PC-9 (cell line): ENCODE measurements around the gene TOR1B. TPM values are rescaled to one million over a fixed set of nuclear protein-coding genes. Genes with fewer than 3 reads are reported as not detected.

Experiments used
- BruUV-seq: library from RNA; stranded (reverse); fragments of 400-500 nt; replicated peaks from 2 replicates; lab custom pipeline; 2021; lab: Mats Ljungman, UMichigan
- CTCF ChIA-PET: fragments of 300-600 bp; sonication (Branson Sonifier 250); formaldehyde crosslinking; loops from one replicate; lab custom pipeline; 2022; ENCODE audit warnings: antibody characterized with exemption; lab: Charles Lee
- POLR2A ChIA-PET: fragments of 300-600 bp; sonication (Branson Sonifier 250); formaldehyde crosslinking; loops from one replicate; lab custom pipeline; 2022; ENCODE audit warnings: antibody characterized with exemption; ENCODE audit not compliant: unreplicated experiment; lab: Charles Lee
- DNase-seq, 2 experiments: peaks; one replicate each; pipeline versions ENCODE4 v3.0.0 to v3.0.0-alpha.2; 2015 to 2022; ENCODE audit warnings: mixed read lengths in 1 of 2
- H2AFZ ChIP-seq: fragments of 200-600 bp; sonication (generic); 2 replicates; pipeline ENCODE4 v1.8.1; 2017; ENCODE audit warnings: antibody characterized with exemption
- H3F3A ChIP-seq: fragments of 200-600 bp; sonication (generic); 2 replicates; pipeline ENCODE4 v1.8.1; 2017; ENCODE audit warnings: antibody characterized with exemption, mild to moderate bottlenecking, low read depth; ENCODE audit not compliant: insufficient read depth
- H3K27ac ChIP-seq: fragments of 200-600 bp; sonication (generic); 2 replicates; pipeline ENCODE4 v1.6.1; 2016; ENCODE audit warnings: mixed run types
- H3K27me3 ChIP-seq: fragments of 200-600 bp; sonication (generic); 2 replicates; pipeline ENCODE4 v1.6.1; 2016; ENCODE audit warnings: low read depth, mixed run types; ENCODE audit not compliant: insufficient read depth
- H3K36me3 ChIP-seq: fragments of 200-600 bp; sonication (generic); 2 replicates; pipeline ENCODE4 v1.6.1; 2016; ENCODE audit warnings: low read depth, mixed run types
- H3K4me1 ChIP-seq: fragments of 200-600 bp; sonication (generic); replicated peaks from 2 replicates; pipeline ENCODE4 v1.6.1; 2016; ENCODE audit warnings: mixed run types; ENCODE audit not compliant: insufficient read depth
- H3K4me2 ChIP-seq: fragments of 200-600 bp; sonication (generic); 2 replicates; pipeline ENCODE4 v1.6.1; 2017; ENCODE audit warnings: mixed run types
- H3K4me3 ChIP-seq: fragments of 200-600 bp; sonication (generic); 2 replicates; pipeline ENCODE4 v1.6.1; 2016; ENCODE audit warnings: mixed run types
- H3K79me2 ChIP-seq: fragments of 200-600 bp; sonication (generic); 2 replicates; pipeline ENCODE4 v1.6.1; 2017; ENCODE audit warnings: low read depth, mixed run types
- H3K9me2 ChIP-seq: fragments of 200-600 bp; sonication (generic); 2 replicates; pipeline ENCODE4 v1.8.1; 2017; ENCODE audit warnings: mild to moderate bottlenecking; ENCODE audit not compliant: insufficient read depth
- H3K9me3 ChIP-seq: fragments of 200-600 bp; sonication (generic); 2 replicates; pipeline ENCODE4 v1.8.1; 2016; ENCODE audit warnings: low read depth; ENCODE audit not compliant: insufficient read depth
- H4K20me1 ChIP-seq: fragments of 200-600 bp; sonication (generic); 2 replicates; pipeline ENCODE4 v1.8.1; 2017; ENCODE audit not compliant: insufficient read depth
- EZH2 ChIP-seq: fragments of 200-600 bp; sonication (generic); IDR thresholded peaks from 2 replicates; pipeline ENCODE4 v1.8.0; 2017; ENCODE audit warnings: antibody characterized with exemption, low read depth
- intact Hi-C: fragments of 100-400 bp; cut with micrococcal nuclease; formaldehyde crosslinking; loops from one replicate; pipeline ENCODE4 v1.10.0; 2022; ENCODE audit not compliant: unreplicated experiment
- total RNA-seq: library from RNA; stranded (reverse); gene quantifications from 2 replicates; pipeline ENCODE4 v1.2.3, GENCODE V29; 2021
- TF ChIP-seq, protein P1 (sequence below): fragments of 200-600 bp; sonication (generic); conservative IDR thresholded peaks from 2 replicates; pipeline ENCODE4 v1.6.1; 2017; ENCODE audit warnings: mixed run types, antibody characterized with exemption, mild to moderate bottlenecking, moderate library complexity

The TOR1B gene
- total RNA-seq, 1 experiment from 2014 or later = 26.5 TPM

DNA sequence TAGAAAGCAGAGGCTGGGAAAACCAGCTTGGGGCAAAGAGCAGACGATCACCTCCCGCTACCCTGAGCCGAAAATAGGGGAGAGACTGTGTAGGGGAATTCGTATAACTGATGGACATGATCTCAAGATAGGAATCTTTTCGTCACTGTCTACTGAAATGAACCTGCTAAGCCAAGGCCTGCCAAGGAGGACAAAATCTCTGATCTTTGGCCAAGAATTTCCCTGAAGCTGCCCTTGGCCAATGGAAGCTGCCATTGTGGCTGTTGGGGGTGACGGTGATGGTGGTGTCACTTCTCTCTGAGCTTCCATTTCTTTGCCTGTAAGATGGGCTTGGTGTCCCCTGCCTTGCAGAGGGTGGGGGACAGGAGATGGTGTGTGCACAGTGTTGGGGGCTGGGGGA lies 46.8 kb upstream of the TOR1B start:
- intact Hi-C loops = loop anchor here (10.0 kb wide), 1 partner anchor 271 kb away; no protein-coding TSS in a partner anchor
- Histone ChIP-seq H4K20me1 (no peaks in the 10 kb centered on the region), H3K27ac (no peak overlapping the region), H3K9me2 (no peaks in the 10 kb centered on the region), H2AFZ (no peak overlapping the region), H3K36me3 (no peaks in the 10 kb centered on the region), H3K9me3 (no peaks in the 10 kb centered on the region), H3K27me3 (no peaks in the 10 kb centered on the region), H3F3A (peaks cover 22% of the 10 kb centered on the region), H3K4me2 (no peak overlapping the region), H3K4me1 (peaks cover 58% of the 10 kb centered on the region), H3K4me3 (no peak overlapping the region), H3K79me2 (peaks cover 16% of the 10 kb centered on the region)
- TF ChIP-seq EZH2 = no peak
- TF ChIP-seq, protein P1, sequence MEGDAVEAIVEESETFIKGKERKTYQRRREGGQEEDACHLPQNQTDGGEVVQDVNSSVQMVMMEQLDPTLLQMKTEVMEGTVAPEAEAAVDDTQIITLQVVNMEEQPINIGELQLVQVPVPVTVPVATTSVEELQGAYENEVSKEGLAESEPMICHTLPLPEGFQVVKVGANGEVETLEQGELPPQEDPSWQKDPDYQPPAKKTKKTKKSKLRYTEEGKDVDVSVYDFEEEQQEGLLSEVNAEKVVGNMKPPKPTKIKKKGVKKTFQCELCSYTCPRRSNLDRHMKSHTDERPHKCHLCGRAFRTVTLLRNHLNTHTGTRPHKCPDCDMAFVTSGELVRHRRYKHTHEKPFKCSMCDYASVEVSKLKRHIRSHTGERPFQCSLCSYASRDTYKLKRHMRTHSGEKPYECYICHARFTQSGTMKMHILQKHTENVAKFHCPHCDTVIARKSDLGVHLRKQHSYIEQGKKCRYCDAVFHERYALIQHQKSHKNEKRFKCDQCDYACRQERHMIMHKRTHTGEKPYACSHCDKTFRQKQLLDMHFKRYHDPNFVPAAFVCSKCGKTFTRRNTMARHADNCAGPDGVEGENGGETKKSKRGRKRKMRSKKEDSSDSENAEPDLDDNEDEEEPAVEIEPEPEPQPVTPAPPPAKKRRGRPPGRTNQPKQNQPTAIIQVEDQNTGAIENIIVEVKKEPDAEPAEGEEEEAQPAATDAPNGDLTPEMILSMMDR = no peak
- no peak for DNase-seq
- ChIA-PET CTCF (interaction anchor here (1.3 kb wide), 1 partner anchor 18 kb away, joined by 3 read pairs; no protein-coding TSS in a partner anchor), POLR2A (interaction anchor here (0.6 kb wide), 3 partner anchors 720 to 1353 kb away, joined by 3 to 8 read pairs (median 4); no protein-coding TSS in a partner anchor)
- BruUV-seq = no TSS peak

DNA sequence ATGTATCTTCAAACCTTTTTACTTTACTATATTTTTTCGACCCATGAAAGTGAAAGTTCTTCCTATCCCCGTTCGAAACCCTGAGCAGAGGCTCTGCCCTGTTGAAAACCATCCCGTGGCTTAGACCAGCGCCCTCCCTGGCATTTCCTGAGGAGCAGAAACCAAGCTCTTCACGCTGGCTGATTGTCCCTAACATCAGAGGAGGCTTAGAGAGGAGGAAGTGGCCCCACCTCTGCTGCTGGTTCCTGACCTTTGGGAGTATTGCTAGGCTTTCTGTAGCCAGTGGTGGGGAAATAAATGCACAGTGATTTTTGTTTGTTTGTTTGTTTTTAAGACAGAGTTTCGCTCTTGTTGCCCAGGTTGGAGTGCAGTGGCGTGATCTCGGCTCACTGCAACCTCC lies 45.9 kb upstream of the TOR1B start:
- Histone ChIP-seq H3K27me3 (no peaks in the 10 kb centered on the region), H4K20me1 (no peaks in the 10 kb centered on the region), H3K9me2 (no peaks in the 10 kb centered on the region), H3K27ac (no peak overlapping the region), H3F3A (peaks cover 22% of the 10 kb centered on the region), H3K36me3 (no peaks in the 10 kb centered on the region), H3K79me2 (peaks cover 8% of the 10 kb centered on the region), H3K4me1 (peaks cover 65% of the 10 kb centered on the region), H3K9me3 (no peaks in the 10 kb centered on the region), H3K4me2 (peak overlapping the region; percentile 28; the same call in 1 of the 2 replicates), H3K4me3 (no peak overlapping the region), H2AFZ (no peak overlapping the region)
- TF ChIP-seq, protein P1 = no peak
- TF ChIP-seq EZH2 = no peak
- POLR2A ChIA-PET = no interaction called here
- DNase-seq = peak; percentile 32 to 48
- intact Hi-C loops = loop anchor here (10.0 kb wide), 1 partner anchor 272 kb away; no protein-coding TSS in a partner anchor
- no TSS peak for BruUV-seq
- CTCF ChIA-PET = interaction anchor here (1.3 kb wide), 1 partner anchor 19 kb away, joined by 3 read pairs; no protein-coding TSS in a partner anchor

DNA sequence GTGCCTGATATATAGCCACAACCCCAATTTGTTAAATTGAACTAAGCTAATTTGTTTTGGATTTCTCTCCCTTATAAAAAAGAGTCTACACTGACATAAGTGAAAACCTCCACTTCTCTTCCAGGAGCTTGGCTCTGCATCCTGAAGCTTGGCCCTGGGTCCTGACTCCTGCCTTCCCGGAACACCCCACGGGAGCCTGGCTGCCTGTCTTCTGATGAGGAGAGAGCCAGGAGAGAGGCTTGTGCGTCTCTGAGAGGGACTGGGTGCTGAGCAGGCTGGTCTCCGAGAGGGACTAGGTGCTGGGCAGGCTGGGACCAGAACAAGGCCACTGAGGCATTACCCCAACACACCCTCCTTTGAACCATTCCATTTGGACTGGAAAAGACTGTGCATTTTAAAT lies 43.7 kb upstream of the TOR1B start:
- no peaks in the 10 kb centered on the region for H4K20me1 ChIP-seq
- TF ChIP-seq, protein P1 = no peak
- TF ChIP-seq EZH2 = no peak
- no TSS peak for BruUV-seq
- no peak for DNase-seq
- H3K4me3 ChIP-seq = no peak overlapping the region
- ChIA-PET CTCF (interaction anchor here (0.5 to 1.4 kb wide), 5 partner anchors 9 to 24 kb away, joined by 3 to 4 read pairs (median 3); no protein-coding TSS in a partner anchor), POLR2A (interaction anchor here (0.5 to 1.0 kb wide), 4 partner anchors 9 to 1204 kb away, joined by 3 to 13 read pairs (median 6); no protein-coding TSS in a partner anchor)
- no peaks in the 10 kb centered on the region for H3K9me2 ChIP-seq
- H3K79me2 ChIP-seq = no peaks in the 10 kb centered on the region
- H3F3A ChIP-seq = peaks cover 27% of the 10 kb centered on the region
- no peak overlapping the region for H3K27ac ChIP-seq
- H3K9me3 ChIP-seq = no peaks in the 10 kb centered on the region
- no peaks in the 10 kb centered on the region for H3K27me3 ChIP-seq
- H2AFZ ChIP-seq = no peak overlapping the region
- H3K4me2 ChIP-seq = no peak overlapping the region
- peaks cover 73% of the 10 kb centered on the region for H3K4me1 ChIP-seq
- intact Hi-C loops = loop anchor here (10.0 kb wide), 1 partner anchor 275 kb away; no protein-coding TSS in a partner anchor
- no peaks in the 10 kb centered on the region for H3K36me3 ChIP-seq
